Activated CD4-positive, alpha-beta memory T cell treated with anti-CD3 and anti-CD28 coated beads, Interleukin-2, amount 10 ng/mL, durations not matched to agents 7 days and 5 days (primary cell): ENCODE data around the gene CCDC190. TPM values are rescaled to one million over a fixed set of nuclear protein-coding genes. Genes with fewer than 3 reads are reported as not detected.
"Not testable (repeated sequence)": the region's sequence is repeated elsewhere in the genome, so short reads cannot be mapped to it uniquely, and the experiment has no call there.

ENCODE experiments used
- CTCF ChIA-PET: fragments of 350-600 bp; sonication (Branson Sonifier 250); formaldehyde crosslinking; loops from one replicate; lab custom pipeline; 2021; ENCODE audit warnings: antibody characterized with exemption, inconsistent platforms; lab: Charles Lee
- POLR2A ChIA-PET: fragments of 350-600 bp; sonication (Branson Sonifier 250); formaldehyde crosslinking; loops from one replicate; lab custom pipeline; 2021; ENCODE audit warnings: antibody characterized with exemption; lab: Charles Lee
- DNase-seq: peaks from one replicate; pipeline ENCODE4 v3.0.0-alpha.2; 2020
- H3K27ac Mint-ChIP-seq: one replicate; pipeline ENCODE4 v1.8.0; 2021; ENCODE audit warnings: mild to moderate bottlenecking, mixed read lengths
- H3K27me3 Mint-ChIP-seq: one replicate; pipeline ENCODE4 v1.8.0; 2021; ENCODE audit warnings: mixed read lengths
- H3K36me3 Mint-ChIP-seq: one replicate; pipeline ENCODE4 v1.8.0; 2021; ENCODE audit warnings: low read depth, mixed read lengths
- H3K4me1 Mint-ChIP-seq: one replicate; pipeline ENCODE4 v1.8.0; 2021; ENCODE audit warnings: mixed read lengths
- H3K4me3 Mint-ChIP-seq: one replicate; pipeline ENCODE4 v1.8.0; 2021; ENCODE audit warnings: mild to moderate bottlenecking, mixed read lengths
- H3K9me3 Mint-ChIP-seq: one replicate; pipeline ENCODE4 v1.8.0; 2021; ENCODE audit warnings: mixed read lengths
- total RNA-seq, 2 experiments: library from RNA; stranded (reverse); gene quantifications; one replicate each; pipeline ENCODE4 v1.2.3, GENCODE V29; 2021

The CCDC190 gene
- total RNA-seq, 2 experiments from 2014 or later = not detected

- H3K4me3 Mint-ChIP-seq, POLR2A ChIA-PET, H3K36me3 Mint-ChIP-seq, H3K27ac Mint-ChIP-seq, DNase-seq, CTCF ChIA-PET, H3K9me3 Mint-ChIP-seq, H3K4me1 Mint-ChIP-seq: not testable (repeated sequence)
- peaks cover 36% of the 10 kb centered on the region for H3K27me3 Mint-ChIP-seq
Measured at GRCh38 chr1:162871417-162871816, 10.4 kb upstream of the CCDC190 start.

- no peak overlapping the region for H3K4me3 Mint-ChIP-seq
- ChIA-PET POLR2A (no interaction called here), CTCF (interaction anchor here (1.5 kb wide), 1 partner anchor 15 kb away, joined by 4 read pairs; no protein-coding TSS in a partner anchor)
- H3K27ac Mint-ChIP-seq = no peak overlapping the region
- H3K9me3 Mint-ChIP-seq = no peaks in the 10 kb centered on the region
- no peaks in the 10 kb centered on the region for H3K4me1 Mint-ChIP-seq
- H3K27me3 Mint-ChIP-seq = peaks cover 34% of the 10 kb centered on the region
- DNase-seq = no peak
- H3K36me3 Mint-ChIP-seq = no peaks in the 10 kb centered on the region
Measured at GRCh38 chr1:162868972-162869371, 8.0 kb upstream of the CCDC190 start.

- H3K27ac Mint-ChIP-seq = no peak overlapping the region
- H3K9me3 Mint-ChIP-seq = no peaks in the 10 kb centered on the region
- POLR2A ChIA-PET = no interaction called here
- no peaks in the 10 kb centered on the region for H3K36me3 Mint-ChIP-seq
- no peaks in the 10 kb centered on the region for H3K4me1 Mint-ChIP-seq
- CTCF ChIA-PET = interaction anchor here (1.2 kb wide), 1 partner anchor 8 kb away, joined by 4 read pairs; no protein-coding TSS in a partner anchor
- DNase-seq = no peak
- H3K4me3 Mint-ChIP-seq = no peak overlapping the region
- H3K27me3 Mint-ChIP-seq = peaks cover 17% of the 10 kb centered on the region
Measured at GRCh38 chr1:162861625-162862024, 650 bp upstream of the CCDC190 start.

GRCh38 chr1:162859191-162859590 lies 1.8 kb downstream of the CCDC190 start:
- no peaks in the 10 kb centered on the region for H3K36me3 Mint-ChIP-seq
- H3K4me3 Mint-ChIP-seq = no peak overlapping the region
- H3K27me3 Mint-ChIP-seq = peaks cover 12% of the 10 kb centered on the region
- ChIA-PET POLR2A (no interaction called here), CTCF (interaction anchor here (0.9 kb wide), 1 partner anchor 11 kb away, joined by 4 read pairs; no protein-coding TSS in a partner anchor)
- DNase-seq = no peak
- no peaks in the 10 kb centered on the region for H3K4me1 Mint-ChIP-seq
- no peaks in the 10 kb centered on the region for H3K9me3 Mint-ChIP-seq
- H3K27ac Mint-ChIP-seq = no peak overlapping the region

GRCh38 chr1:162857850-162858249 lies 3.1 kb downstream of the CCDC190 start:
- CTCF ChIA-PET = interaction anchor here (2.6 kb wide), 1 partner anchor 458 kb away, joined by 8 read pairs; no protein-coding TSS in a partner anchor
- no peaks in the 10 kb centered on the region for H3K36me3 Mint-ChIP-seq
- POLR2A ChIA-PET = no interaction called here
- no peak for DNase-seq
- H3K27me3 Mint-ChIP-seq = peaks cover 5% of the 10 kb centered on the region
- no peaks in the 10 kb centered on the region for H3K4me1 Mint-ChIP-seq
- no peaks in the 10 kb centered on the region for H3K9me3 Mint-ChIP-seq
- H3K4me3 Mint-ChIP-seq = no peak overlapping the region
- no peak overlapping the region for H3K27ac Mint-ChIP-seq

- Mint-ChIP-seq H3K27ac (no peak overlapping the region), H3K4me1 (no peaks in the 10 kb centered on the region), H3K36me3 (no peaks in the 10 kb centered on the region), H3K9me3 (no peaks in the 10 kb centered on the region), H3K27me3 (peaks cover 8% of the 10 kb centered on the region), H3K4me3 (no peak overlapping the region)
- no peak for DNase-seq
- CTCF ChIA-PET = interaction anchor here (1.1 to 2.6 kb wide), 3 partner anchors 8 to 459 kb away, joined by 3 to 8 read pairs (median 6); no protein-coding TSS in a partner anchor
- POLR2A ChIA-PET = no interaction called here
Measured at GRCh38 chr1:162856260-162856659, 4.7 kb downstream of the CCDC190 start.

- POLR2A ChIA-PET = no interaction called here
- DNase-seq = no peak
Measured at GRCh38 chr1:162855461-162856150, 5.4 kb downstream of the CCDC190 start.

GRCh38 chr1:162854245-162854882 lies 6.6 kb downstream of the CCDC190 start:
- Mint-ChIP-seq H3K4me3 (no peak overlapping the region), H3K27me3 (peaks cover 8% of the 10 kb centered on the region), H3K4me1 (no peaks in the 10 kb centered on the region), H3K36me3 (no peaks in the 10 kb centered on the region), H3K9me3 (no peaks in the 10 kb centered on the region), H3K27ac (no peak overlapping the region)
- DNase-seq = peak; percentile 56
- CTCF ChIA-PET = interaction anchor here (0.6 to 2.1 kb wide), 14 partner anchors 7 to 461 kb away, joined by 3 to 31 read pairs (median 4); no protein-coding TSS in a partner anchor
- POLR2A ChIA-PET = interaction anchor here (1.2 kb wide), 1 partner anchor 467 kb away, joined by 4 read pairs; the partner anchor contains the start of gene NUF2

More at GRCh38 chr1:162855461-162856150, 5.4 kb downstream of the CCDC190 start:
- CTCF ChIA-PET = no interaction called here
- no peaks in the 10 kb centered on the region for H3K9me3 Mint-ChIP-seq
- peaks cover 8% of the 10 kb centered on the region for H3K27me3 Mint-ChIP-seq
- no peaks in the 10 kb centered on the region for H3K4me1 Mint-ChIP-seq
- H3K27ac Mint-ChIP-seq = no peak overlapping the region
- no peaks in the 10 kb centered on the region for H3K36me3 Mint-ChIP-seq
- H3K4me3 Mint-ChIP-seq = no peak overlapping the region

GRCh38 chr1:162851341-162851740 lies 9.6 kb downstream of the CCDC190 start:
- H3K27ac Mint-ChIP-seq = no peak overlapping the region
- H3K36me3 Mint-ChIP-seq = no peaks in the 10 kb centered on the region
- no peak for DNase-seq
- H3K9me3 Mint-ChIP-seq = no peaks in the 10 kb centered on the region
- peaks cover 10% of the 10 kb centered on the region for H3K27me3 Mint-ChIP-seq
- no peak overlapping the region for H3K4me3 Mint-ChIP-seq
- POLR2A ChIA-PET = no interaction called here
- H3K4me1 Mint-ChIP-seq = no peaks in the 10 kb centered on the region
- CTCF ChIA-PET = no interaction called here

GRCh38 chr1:162849711-162850110 lies 11.3 kb downstream of the CCDC190 start:
- no peak for DNase-seq
- no peaks in the 10 kb centered on the region for H3K4me1 Mint-ChIP-seq
- H3K4me3 Mint-ChIP-seq = no peak overlapping the region
- no peaks in the 10 kb centered on the region for H3K36me3 Mint-ChIP-seq
- peaks cover 11% of the 10 kb centered on the region for H3K27me3 Mint-ChIP-seq
- H3K9me3 Mint-ChIP-seq = no peaks in the 10 kb centered on the region
- ChIA-PET POLR2A (no interaction called here), CTCF (interaction anchor here (1.1 kb wide), 1 partner anchor 11 kb away, joined by 3 read pairs; no protein-coding TSS in a partner anchor)
- H3K27ac Mint-ChIP-seq = no peak overlapping the region

GRCh38 chr1:162847839-162848453 lies 13.0 kb downstream of the CCDC190 start:
- Mint-ChIP-seq H3K9me3 (no peaks in the 10 kb centered on the region), H3K36me3 (no peaks in the 10 kb centered on the region), H3K4me1 (no peaks in the 10 kb centered on the region), H3K27ac (no peak overlapping the region), H3K4me3 (no peak overlapping the region), H3K27me3 (peaks cover 13% of the 10 kb centered on the region)
- ChIA-PET CTCF (interaction anchor here (0.6 to 1.2 kb wide), 9 partner anchors 9 to 811 kb away, joined by 3 to 7 read pairs (median 3); no protein-coding TSS in a partner anchor), POLR2A (no interaction called here)
- peak; percentile 79 for DNase-seq

GRCh38 chr1:162846256-162847212 lies 14.4 kb downstream of the CCDC190 start:
- Mint-ChIP-seq H3K27me3 (peaks cover 12% of the 10 kb centered on the region), H3K27ac (no peak overlapping the region), H3K4me1 (no peaks in the 10 kb centered on the region), H3K9me3 (no peaks in the 10 kb centered on the region), H3K4me3 (no peak overlapping the region), H3K36me3 (no peaks in the 10 kb centered on the region)
- POLR2A ChIA-PET = no interaction called here
- no peak for DNase-seq
- CTCF ChIA-PET = interaction anchor here (0.6 to 1.2 kb wide), 2 partner anchors 355 to 469 kb away, joined by 3 to 4 read pairs; no protein-coding TSS in a partner anchor
